C4-2B (cell line): ENCODE results near the gene CKAP2L.

Experiments
- H3K27ac ChIP-seq: fragments of 450-650 bp; 2 replicates; pipeline ENCODE4 v1.5.1; 2017
- ZFX ChIP-seq: fragments of 450-650 bp; IDR thresholded peaks from 2 replicates; pipeline ENCODE4 v1.6.1; 2017
- TF ChIP-seq, protein P1 (sequence below): fragments of 450-650 bp; conservative IDR thresholded peaks from 2 replicates; pipeline ENCODE4 v1.5.1; 2017; ENCODE audit warnings: mild to moderate bottlenecking

The CKAP2L gene

DNA sequence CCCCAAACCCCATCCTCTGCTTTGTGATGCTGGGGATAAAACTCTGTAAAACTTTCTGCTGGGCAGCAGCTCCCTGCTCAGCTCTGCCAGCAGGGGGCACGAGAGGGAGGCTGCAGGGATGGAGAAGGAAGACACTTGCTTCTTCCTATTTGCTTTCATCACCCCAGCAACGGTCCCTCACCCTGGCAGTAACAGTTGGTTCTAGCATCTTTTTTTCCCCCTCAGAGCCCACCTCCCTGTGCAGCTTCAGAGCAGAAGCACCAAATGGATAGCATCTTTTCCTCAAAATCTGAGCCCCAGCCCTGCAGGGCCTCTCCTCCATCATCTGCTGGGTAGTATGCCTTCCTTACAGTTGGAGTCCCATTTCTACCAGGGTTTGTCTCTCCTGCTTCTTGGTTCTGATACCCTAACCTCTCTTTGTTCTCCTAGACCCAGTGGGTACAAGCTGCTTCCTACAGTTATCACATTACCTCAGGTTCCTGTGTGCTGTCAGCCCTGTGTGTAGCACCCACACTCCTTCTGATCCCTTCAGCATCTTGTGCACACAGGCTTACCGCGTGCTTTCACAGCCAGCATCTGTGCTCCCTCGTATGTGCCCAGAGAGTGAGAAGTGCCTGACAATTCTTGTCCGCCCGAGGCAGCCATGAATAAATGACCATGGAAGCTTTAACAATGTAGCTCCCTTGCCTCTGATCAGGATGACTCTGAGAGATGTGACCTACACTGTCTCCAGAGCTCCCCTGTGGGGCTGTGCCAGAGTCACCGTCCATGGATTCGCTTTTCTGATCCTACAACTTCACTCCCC lies 14.5 kb downstream of the CKAP2L start:
- no peak overlapping the region for H3K27ac ChIP-seq
- TF ChIP-seq ZFX, result no peak
- TF ChIP-seq, protein P1, sequence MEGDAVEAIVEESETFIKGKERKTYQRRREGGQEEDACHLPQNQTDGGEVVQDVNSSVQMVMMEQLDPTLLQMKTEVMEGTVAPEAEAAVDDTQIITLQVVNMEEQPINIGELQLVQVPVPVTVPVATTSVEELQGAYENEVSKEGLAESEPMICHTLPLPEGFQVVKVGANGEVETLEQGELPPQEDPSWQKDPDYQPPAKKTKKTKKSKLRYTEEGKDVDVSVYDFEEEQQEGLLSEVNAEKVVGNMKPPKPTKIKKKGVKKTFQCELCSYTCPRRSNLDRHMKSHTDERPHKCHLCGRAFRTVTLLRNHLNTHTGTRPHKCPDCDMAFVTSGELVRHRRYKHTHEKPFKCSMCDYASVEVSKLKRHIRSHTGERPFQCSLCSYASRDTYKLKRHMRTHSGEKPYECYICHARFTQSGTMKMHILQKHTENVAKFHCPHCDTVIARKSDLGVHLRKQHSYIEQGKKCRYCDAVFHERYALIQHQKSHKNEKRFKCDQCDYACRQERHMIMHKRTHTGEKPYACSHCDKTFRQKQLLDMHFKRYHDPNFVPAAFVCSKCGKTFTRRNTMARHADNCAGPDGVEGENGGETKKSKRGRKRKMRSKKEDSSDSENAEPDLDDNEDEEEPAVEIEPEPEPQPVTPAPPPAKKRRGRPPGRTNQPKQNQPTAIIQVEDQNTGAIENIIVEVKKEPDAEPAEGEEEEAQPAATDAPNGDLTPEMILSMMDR, result peak; percentile 92

DNA sequence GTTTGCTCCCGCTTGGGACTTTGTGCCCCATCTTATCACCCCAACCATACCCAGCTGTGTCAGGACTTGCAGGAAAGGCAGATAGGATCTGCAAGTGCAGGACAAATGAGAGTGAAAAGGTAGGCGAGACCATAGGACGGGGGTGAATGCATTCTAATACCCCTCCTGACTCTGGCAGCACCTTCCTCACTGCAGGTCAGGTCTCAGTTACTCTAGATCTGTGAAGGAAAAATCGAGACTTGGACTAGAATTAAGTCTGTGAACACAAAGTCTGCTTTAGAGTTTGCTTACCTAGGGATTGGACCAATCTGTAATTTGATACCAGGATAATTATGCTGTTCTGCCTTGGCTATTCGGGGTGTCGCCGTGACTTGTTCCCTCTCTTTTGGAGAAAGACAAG lies 23.9 kb downstream of the CKAP2L start:
- TF ChIP-seq, protein P1, result no peak
- TF ChIP-seq ZFX, result no peak
- H3K27ac ChIP-seq, result no peak overlapping the region

DNA sequence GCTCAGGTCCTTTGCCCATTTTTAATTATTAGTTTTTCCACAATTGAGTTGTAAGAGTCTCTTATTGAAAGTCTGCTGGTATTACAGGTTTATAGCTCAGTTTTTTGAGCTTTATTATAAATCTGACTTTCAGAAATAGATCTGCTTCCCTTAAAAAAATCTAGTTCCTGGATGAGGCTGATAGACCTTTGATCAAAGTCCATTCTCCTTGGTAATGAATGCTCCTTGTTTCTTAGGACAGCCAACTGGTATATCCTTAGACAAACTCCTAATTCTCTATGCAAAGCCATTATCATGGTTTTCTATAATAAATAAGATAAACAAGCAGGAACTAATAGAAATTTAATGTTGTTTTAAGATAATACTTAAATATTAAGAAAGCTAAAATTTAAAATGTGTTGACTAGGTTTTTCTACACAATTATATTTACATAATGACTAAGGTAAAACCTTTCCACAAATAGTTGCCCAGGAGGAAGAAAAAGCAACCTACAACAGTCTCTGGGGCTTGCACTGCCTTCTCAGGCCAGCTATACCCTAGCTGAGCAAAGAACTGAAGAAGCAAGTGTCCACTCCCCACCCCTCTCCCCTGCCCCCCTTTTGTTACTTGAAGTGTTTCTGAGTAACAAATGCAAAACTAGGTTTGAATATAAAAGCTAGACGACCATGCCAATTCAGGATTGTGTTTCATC lies 26.7 kb downstream of the CKAP2L start:
- TF ChIP-seq ZFX, result no peak
- TF ChIP-seq, protein P1, result no peak
- H3K27ac ChIP-seq, result no peak overlapping the region

DNA sequence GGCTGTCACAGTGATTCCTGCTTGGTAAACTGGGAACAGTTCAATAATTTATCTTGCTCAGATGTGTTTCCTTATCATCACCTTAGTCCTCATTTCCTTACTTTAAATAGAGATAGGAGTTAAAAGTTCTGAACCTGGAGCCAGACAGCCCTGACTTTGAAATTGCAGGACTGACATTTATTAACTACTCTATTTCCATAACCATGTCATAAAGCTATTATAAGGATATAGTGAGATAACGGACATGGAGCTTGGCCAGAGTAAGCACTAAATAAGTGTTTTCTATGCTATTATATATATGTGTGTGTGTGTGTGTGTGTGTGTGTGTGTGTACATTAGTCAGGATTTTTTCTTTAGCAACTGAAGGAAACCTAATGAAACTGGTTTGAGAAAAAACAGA lies 30.5 kb downstream of the CKAP2L start:
- TF ChIP-seq, protein P1, result no peak
- no peak for TF ChIP-seq ZFX
- H3K27ac ChIP-seq, result no peak overlapping the region

DNA sequence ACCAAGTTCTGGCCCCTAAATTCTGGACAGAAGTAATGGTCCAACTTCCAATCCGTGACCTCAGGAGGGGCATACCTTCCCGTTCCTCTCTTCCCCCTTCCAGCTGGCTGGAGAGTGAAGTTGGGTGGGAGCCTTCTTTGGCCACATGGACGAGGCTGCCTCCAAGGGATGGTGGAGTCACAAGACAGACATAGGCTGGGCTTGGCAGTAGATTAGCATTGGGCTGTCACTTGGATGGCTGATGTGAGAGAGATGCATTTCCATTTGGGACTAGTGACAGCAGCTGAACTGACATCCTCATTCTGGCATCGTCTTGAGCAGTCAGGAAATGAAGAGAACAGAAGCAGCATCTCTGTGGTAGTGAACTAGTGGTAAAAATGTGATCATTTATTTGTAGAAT lies 31.0 kb downstream of the CKAP2L start:
- H3K27ac ChIP-seq, result no peak overlapping the region
- TF ChIP-seq, protein P1, result no peak

DNA sequence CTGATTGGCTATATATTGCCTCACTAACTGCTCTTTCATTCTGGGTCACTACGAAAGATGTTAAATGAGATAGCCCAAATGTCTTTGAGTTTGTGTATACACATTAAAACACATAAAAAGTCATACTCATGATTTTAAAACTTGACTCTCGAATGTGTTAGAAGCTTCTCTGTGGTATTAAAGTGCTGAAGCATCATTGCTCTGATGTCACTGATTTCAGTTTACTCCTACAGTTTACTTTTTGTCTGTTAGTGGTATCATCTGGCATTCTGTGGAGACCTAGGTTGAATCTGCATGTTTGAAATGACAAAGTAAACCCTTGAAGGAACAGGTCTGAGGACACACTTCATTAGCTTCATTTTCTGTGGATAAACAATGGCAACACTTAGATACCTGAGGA lies 32.9 kb downstream of the CKAP2L start:
- no peak for TF ChIP-seq ZFX
- TF ChIP-seq, protein P1, result no peak
- no peak overlapping the region for H3K27ac ChIP-seq

DNA sequence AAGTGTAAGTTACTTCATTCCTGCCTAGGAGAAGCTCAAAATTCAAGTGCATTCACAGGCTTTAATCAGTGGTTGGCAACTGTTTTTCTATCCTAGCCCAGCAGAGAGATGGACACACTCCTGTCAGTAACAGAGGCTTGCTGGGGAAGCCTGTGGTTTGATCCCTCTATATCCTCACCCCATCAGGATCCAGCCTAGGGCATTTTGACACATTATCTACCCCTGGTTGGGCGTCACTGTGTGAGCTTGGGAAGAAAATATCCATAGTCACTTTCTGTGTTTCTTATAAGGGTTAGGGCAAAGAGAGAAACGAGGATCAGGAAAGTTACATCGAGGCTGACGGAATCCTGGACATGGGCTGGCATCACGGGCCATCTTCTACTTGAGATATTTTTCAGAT lies 33.6 kb downstream of the CKAP2L start:
- TF ChIP-seq, protein P1, result no peak
- no peak for TF ChIP-seq ZFX
- no peak overlapping the region for H3K27ac ChIP-seq
